Measurements from ENCODE around the gene POLR3A.

- TF ChIP-seq POLR2A (IDR thresholded peaks at IDR 0.05), result no peak
- TF ChIP-seq CTCF (IDR thresholded peaks at IDR 0.05), result no peak
Measured at GRCh38 chr10:78078539-78079330, 49.4 kb upstream of the POLR3A start.
